ENCODE measurements around the gene MRPL49.

Gene MRPL49

GRCh38 chr11:65121865-65122696 is at the start of gene MRPL49, which contains the start of gene FAU:
Gene MRPL49, plus strand, starts transcription at chr11:65122321. Its CDS starts 26 bp downstream, at chr11:65122347.
Gene FAU, minus strand, starts transcription at chr11:65122134. Its CDS starts 321 bp downstream, at chr11:65121813.
- peak; percentile 95 to 99 (median 98) for DNase-seq
- intact Hi-C loops (cut with DNase I) = loop anchor here (10.0 kb wide), 1 partner anchor 317 kb away; the partner anchor contains the start of gene MAP4K2

DNA sequence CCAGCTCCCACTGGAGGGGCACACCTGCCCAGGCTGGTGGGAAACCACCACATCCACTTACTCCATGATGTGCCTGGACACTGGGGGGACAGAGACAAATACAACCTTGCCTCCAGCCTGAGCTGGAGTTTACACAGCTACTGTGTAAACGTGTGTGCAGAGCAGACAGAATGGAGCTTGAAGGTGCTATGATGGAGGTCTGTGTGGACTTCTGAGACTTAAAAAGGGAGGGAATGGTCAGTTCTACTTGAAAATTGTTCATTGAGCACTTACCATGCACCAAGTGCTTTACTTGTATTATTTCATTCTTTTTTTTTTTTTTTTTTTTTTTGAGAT is 49.5 kb upstream of the MRPL49 start:
- intact Hi-C loops (cut with DNase I) = no loop called here
- DNase-seq = no peak

GRCh38 chr11:65077451-65077850 is 44.7 kb upstream of the MRPL49 start:
- DNase-seq = no peak
- intact Hi-C loops (cut with DNase I) = no loop called here

DNA sequence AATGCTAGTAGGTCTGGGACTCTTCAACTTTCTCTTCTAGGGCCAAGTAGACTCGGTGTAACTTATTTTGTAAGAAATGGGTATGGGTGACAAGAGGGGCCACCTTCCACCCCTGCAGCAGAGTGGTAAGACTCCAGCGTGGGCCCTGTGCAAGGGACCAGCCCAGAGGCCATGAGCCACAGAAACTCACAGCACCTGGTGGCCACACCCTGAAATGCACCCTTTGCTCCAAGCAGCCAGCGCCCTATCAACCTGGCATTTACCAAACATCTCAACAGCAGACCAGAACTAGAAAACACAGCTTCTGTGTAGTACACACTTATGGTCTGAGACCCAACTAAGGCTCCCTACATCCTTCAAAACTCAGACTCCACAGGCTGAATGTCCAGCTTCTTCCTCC is 44.0 kb upstream of the MRPL49 start:
- DNase-seq = no peak
- intact Hi-C loops (cut with DNase I) = no loop called here

- no peak for DNase-seq
- intact Hi-C loops (cut with DNase I) = no loop called here
Measured at GRCh38 chr11:65078786-65079342, 43.3 kb upstream of the MRPL49 start.

DNA sequence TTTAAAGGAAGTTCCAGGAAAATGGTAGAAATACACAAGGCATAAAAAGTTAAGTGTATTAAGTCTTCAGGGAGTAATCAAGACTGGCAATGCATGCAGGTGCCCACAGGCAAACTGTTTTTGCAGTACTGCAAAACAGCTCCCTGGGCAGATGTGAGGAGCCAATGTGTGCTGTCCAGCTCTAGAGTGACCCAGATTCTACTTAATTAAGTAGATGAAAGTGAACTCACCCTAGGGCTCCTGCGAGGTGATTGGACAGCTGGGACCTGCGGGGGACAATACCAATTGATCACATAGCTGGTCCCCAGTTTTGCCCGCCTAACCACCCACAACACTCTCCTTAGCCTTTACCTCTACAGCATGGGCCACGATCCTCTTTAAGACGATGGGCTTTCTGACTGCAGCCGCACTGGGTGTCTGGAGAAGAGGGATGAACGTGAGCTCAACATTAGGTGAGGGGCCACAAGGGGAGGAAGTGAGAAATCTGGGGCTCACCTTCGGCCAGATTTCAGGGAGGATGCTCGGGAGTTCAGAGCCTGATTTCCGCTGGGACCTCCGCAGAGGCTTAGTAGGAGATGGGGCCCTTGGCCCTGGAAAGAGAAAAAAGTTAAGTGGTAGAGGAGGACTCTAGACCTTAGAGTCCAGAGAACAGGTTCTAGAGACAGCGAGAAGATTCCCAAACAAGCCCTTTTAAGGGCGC is 38.8 kb upstream of the MRPL49 start:
- no peak for DNase-seq
- intact Hi-C loops (cut with DNase I) = no loop called here

GRCh38 chr11:65083834-65084597 is 38.1 kb upstream of the MRPL49 start, which contains the start of the genes CDCA5 and ZFPL1:
Gene CDCA5, minus strand, starts transcription at chr11:65084040. Its CDS starts 62 bp downstream, at chr11:65083978.
Gene ZFPL1, plus strand, starts transcription at chr11:65084222. Its CDS starts 477 bp downstream, at chr11:65084699.
- peak; percentile 93 to 99 (median 98) for DNase-seq
- intact Hi-C loops (cut with DNase I) = loop anchor here (1.0 to 2.0 kb wide), 2 partner anchors 12 to 33 kb away; partner anchors contain the start of genes VPS51 and ZNHIT2

GRCh38 chr11:65084598-65085375 is 37.3 kb upstream of the MRPL49 start:
- DNase-seq = no peak

DNA sequence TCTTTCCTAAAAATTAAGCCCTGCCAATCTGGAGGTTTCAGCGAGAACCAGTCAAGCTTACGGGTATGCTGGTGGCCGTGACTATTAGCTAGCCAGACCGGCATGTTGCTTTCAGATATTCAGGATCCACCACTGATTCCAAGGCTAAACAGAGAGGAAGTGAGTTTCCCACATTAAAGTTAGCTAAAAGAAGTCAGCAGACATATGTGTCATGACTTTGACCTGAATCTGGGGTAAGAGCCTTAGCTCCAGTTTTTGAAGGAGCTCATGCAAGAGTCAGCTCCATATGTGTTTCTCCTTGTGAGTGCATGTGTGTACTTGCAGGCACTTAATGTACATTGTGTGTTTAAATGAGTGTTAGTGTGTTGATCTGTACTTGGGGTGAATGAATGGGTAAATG is 36.7 kb upstream of the MRPL49 start:
- no peak for DNase-seq
- intact Hi-C loops (cut with DNase I) = loop anchor here (2.0 kb wide), 1 partner anchor 31 kb away; the partner anchor contains the start of gene ZNHIT2

More at GRCh38 chr11:65084598-65085375, 37.3 kb upstream of the MRPL49 start:
- intact Hi-C loops (cut with DNase I) = loop anchor here (1.0 to 2.0 kb wide), 2 partner anchors 12 to 32 kb away; partner anchors contain the start of genes VPS51 and ZNHIT2

DNA sequence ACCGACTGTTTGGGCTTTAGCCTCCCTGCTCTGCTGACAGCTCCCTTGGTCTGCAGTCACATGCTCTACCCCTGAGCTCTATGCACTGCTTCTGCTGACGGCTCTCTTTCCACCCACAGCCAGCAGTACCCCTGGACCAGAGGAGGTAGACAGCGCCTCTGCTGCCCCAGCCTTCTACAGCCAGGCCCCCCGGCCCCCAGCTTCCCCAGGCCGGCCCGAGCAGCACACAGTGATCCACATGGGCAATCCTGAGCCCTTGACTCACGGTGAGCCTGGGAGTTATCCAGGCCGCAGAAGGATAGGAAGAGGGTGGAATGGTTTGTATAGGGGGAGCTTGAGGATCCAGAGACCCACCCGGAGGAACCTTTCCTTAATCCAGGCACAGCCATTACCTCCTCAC is 35.3 kb upstream of the MRPL49 start:
- intact Hi-C loops (cut with DNase I) = no loop called here

DNA sequence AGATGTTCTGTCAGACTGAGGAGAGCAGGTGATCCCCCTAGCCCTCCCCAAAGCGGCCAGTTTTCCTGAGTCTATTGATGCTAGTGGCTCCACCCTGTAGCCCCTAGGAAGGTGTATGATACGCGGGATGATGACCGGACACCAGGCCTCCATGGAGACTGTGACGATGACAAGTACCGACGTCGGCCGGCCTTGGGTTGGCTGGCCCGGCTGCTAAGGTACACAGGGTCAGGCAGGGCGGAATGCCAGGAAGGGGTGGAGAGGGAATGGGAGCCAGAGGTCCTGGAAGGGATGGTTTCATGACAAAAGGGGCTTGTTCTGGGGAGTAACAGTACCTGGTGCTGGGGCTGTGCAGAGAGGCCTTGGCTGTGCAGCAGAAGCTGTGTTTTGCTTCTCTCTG is 34.9 kb upstream of the MRPL49 start:
- intact Hi-C loops (cut with DNase I) = no loop called here
- no peak for DNase-seq

More for the DNA sequence above, 35.3 kb upstream of the MRPL49 start:
- no peak for DNase-seq

DNA sequence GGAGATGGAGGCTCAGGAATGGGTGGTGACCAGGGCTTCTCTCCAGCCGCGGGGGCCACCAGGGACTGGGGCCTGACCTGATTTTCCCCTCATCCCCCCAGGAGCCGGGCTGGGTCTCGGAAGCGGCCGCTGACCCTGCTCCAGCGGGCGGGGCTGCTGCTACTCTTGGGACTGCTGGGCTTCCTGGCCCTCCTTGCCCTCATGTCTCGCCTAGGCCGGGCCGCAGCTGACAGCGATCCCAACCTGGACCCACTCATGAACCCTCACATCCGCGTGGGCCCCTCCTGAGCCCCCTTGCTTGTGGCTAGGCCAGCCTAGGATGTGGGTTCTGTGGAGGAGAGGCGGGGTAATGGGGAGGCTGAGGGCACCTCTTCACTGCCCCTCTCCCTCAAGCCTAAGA is 34.3 kb upstream of the MRPL49 start:
- DNase-seq = no peak
- intact Hi-C loops (cut with DNase I) = no loop called here

GRCh38 chr11:65089621-65090020 is 32.5 kb upstream of the MRPL49 start:
- intact Hi-C loops (cut with DNase I) = no loop called here

GRCh38 chr11:65090628-65091027 is 31.5 kb upstream of the MRPL49 start:
- DNase-seq = peak in 30 of 42 donors; percentile 16 to 76 (median 51)
- intact Hi-C loops (cut with DNase I) = no loop called here

More at GRCh38 chr11:65089621-65090020, 32.5 kb upstream of the MRPL49 start:
- DNase-seq = no peak

- intact Hi-C loops (cut with DNase I) = no loop called here
- DNase-seq = no peak
Measured at GRCh38 chr11:65095427-65095826, 26.7 kb upstream of the MRPL49 start.

DNA sequence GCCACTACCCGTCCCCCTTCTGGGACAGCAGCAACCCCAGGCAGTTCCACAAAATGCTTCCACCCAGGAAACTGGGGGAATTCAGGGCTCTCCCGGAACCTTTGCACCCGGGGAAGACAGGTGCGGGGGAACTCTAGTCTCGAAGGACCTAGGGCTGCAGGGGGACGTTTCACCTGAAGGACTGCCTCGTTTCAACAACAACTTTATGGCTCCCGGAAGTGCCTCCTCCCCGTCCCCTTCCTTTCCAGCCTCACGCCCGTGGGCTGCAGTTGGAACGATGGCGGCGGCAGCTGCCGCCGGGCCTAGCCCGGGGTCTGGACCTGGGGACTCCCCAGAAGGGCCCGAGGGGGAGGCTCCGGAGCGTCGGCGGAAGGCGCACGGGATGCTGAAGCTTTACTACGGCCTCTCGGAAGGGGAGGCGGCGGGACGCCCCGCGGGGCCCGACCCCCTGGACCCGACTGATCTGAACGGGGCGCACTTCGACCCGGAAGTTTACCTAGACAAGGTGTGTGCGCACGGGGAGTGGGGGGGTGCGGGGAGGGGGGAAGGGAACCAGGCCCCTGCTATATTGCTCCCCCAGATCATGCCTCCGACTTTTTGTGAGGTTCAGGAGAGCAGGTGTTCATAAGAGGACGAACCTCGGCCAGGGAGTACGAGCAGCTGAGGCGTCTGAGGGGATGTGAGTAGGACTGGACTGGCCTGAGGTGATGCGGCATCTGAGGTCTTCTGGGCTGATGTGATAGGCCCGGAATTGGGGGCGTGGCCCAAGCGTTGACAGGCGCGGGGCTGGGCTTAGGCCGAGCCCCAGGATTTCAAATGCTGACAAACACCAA is 25.9 kb upstream of the MRPL49 start, which contains the start of gene VPS51:
Gene VPS51, plus strand, starts transcription at position 241 of the 833 bp plus-strand sequence. Its CDS starts 37 bp downstream, at position 278.
- intact Hi-C loops (cut with DNase I) = loop anchor here (1.0 kb wide), 1 partner anchor 12 kb away; the partner anchor contains the start of genes CDCA5 and ZFPL1
- peak; percentile 78 to 95 (median 88) for DNase-seq

DNA sequence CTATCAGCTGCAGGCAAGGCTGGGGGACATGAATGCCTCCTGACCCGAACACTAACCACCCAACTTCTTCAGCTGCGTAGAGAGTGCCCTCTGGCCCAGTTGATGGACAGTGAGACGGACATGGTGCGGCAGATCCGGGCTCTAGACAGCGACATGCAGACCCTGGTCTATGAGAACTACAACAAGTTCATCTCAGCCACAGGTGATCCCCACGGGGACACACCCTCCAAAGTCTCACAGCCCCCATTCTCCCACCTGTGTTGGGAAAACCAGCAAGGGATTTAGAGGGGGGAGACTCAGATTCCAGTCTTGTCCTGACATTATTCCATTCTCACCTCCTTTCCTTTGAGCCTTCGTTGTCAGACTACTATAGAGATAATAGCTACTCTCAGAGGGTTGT is 25.2 kb upstream of the MRPL49 start:
- DNase-seq = peak in 1 of 42 donors; percentile 29
- intact Hi-C loops (cut with DNase I) = loop anchor here (1.0 kb wide), 1 partner anchor 13 kb away; the partner anchor contains the start of genes CDCA5 and ZFPL1

All from head of caudate nucleus (tissue), 42 donors.